Activated CD8-positive, alpha-beta memory T cell treated with anti-CD3 and anti-CD28 coated beads, Interleukin-2, amount 50 U/mL, for 4 hours (primary cell): ENCODE results near the gene KCNAB1.

ENCODE experiments used
- DNase-seq: peaks from one replicate; pipeline ENCODE4 v3.0.0-alpha.2; 2020

The KCNAB1 gene

GRCh38 chr3:156417559-156418132 is 297.3 kb downstream of the KCNAB1 start:
- DNase-seq = no peak

- DNase-seq = no peak
Observed at GRCh38 chr3:156418428-156418827, 298.1 kb downstream of the KCNAB1 start.

GRCh38 chr3:156421534-156421933 is 301.2 kb downstream of the KCNAB1 start:
- DNase-seq = no peak

- DNase-seq = no peak
Observed at GRCh38 chr3:156424758-156425157, 304.4 kb downstream of the KCNAB1 start.

GRCh38 chr3:156425651-156426050 is 305.3 kb downstream of the KCNAB1 start:
- no peak for DNase-seq

GRCh38 chr3:156429125-156429524 is 308.7 kb downstream of the KCNAB1 start:
- no peak for DNase-seq

- no peak for DNase-seq
Observed at GRCh38 chr3:156431334-156432124, 311.2 kb downstream of the KCNAB1 start.

- DNase-seq = no peak
Observed at GRCh38 chr3:156432563-156432962, 312.2 kb downstream of the KCNAB1 start.

- DNase-seq = no peak
Observed at GRCh38 chr3:156433138-156433537, 312.8 kb downstream of the KCNAB1 start.

- no peak for DNase-seq
Observed at GRCh38 chr3:156433910-156434309, 313.5 kb downstream of the KCNAB1 start.

- DNase-seq = no peak
Observed at GRCh38 chr3:156434921-156435320, 314.5 kb downstream of the KCNAB1 start.

- no peak for DNase-seq
Observed at GRCh38 chr3:156443079-156443478, 322.7 kb downstream of the KCNAB1 start.

- DNase-seq = no peak
Observed at GRCh38 chr3:156445117-156446090, 325.0 kb downstream of the KCNAB1 start.

- DNase-seq = peak; percentile 28
Observed at GRCh38 chr3:156448300-156448699, 327.9 kb downstream of the KCNAB1 start.

- DNase-seq = no peak
Observed at GRCh38 chr3:156449710-156450574, 329.6 kb downstream of the KCNAB1 start.

GRCh38 chr3:156455839-156456238 is 335.5 kb downstream of the KCNAB1 start:
- DNase-seq = no peak

GRCh38 chr3:156456771-156457224 is 336.4 kb downstream of the KCNAB1 start:
- no peak for DNase-seq

- DNase-seq = no peak
Observed at GRCh38 chr3:156459434-156459833, 339.1 kb downstream of the KCNAB1 start.

- DNase-seq = no peak
Observed at GRCh38 chr3:156460206-156460611, 339.8 kb downstream of the KCNAB1 start.

- DNase-seq = no peak
Observed at GRCh38 chr3:156461889-156462288, 341.5 kb downstream of the KCNAB1 start.

- no peak for DNase-seq
Observed at GRCh38 chr3:156463123-156463522, 342.7 kb downstream of the KCNAB1 start.

- DNase-seq = no peak
Observed at GRCh38 chr3:156465194-156465593, 344.8 kb downstream of the KCNAB1 start.
